GM19468 (cell line): Measurements from ENCODE around the gene NR4A3.

Experiments used
- ATAC-seq: cut with Tn5 transposase; IDR thresholded peaks from one replicate; pipeline ENCODE4 v1.9.1; 2021; ENCODE audit warnings: mild to moderate bottlenecking, moderate library complexity, moderate number of reproducible peaks; ENCODE audit not compliant: unreplicated experiment; ENCODE audit errors: extremely low read depth

Gene NR4A3

DNA sequence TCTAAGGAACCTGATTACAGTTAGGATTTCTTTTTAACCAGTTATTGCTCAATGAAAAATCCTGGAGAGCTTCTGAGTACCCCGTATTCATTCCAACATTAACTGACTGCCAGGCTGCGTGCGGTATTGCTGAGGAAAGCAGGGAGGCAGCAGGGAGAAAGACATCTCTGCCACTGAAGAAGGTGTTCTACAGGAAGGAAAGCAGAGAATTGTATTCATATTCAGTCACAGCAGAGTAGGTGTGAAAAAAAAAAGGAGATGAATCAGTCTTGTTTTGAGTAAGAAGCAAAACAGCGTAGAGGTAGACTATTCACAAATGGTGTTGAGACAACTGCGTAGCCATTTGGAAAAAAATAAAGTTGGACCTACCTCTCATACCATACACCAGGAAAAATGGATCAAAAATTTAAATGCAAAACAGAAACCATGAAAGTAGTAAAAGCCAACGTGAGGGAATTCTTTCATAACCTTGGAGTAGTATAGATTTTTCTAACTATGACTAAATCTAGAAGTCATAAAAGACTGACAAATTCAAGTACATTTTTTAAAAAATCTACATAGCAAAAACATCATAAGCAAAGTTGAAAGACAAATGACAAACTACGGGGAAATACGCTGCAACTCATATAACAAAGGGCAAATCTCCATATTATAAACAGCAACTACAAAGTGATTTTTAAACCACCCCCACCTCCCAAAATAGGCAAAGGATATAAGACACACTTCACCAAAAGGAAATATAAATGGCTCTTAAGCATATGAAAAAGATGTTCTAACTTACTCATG lies 9.9 kb upstream of the NR4A3 start:
- no peak for ATAC-seq

DNA sequence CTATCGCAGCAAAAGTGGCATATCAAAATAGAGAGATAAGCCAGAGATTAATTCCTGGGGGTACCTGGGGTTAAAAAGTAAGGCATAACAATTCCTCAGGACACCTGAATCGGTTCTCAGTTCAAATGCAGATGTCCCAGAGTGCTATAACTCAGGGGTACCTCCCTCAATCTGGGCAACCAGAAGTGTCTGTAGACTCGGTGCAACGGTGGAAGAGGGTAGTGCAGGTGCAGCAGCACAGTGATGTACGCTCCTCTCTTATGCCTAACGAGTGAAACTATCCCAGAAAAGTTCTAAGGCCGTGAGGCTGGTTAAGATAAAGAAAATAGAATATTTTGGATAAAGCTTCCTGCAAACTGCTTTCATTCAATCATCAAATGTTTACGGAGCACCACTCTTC lies 7.9 kb upstream of the NR4A3 start:
- ATAC-seq = no peak

DNA sequence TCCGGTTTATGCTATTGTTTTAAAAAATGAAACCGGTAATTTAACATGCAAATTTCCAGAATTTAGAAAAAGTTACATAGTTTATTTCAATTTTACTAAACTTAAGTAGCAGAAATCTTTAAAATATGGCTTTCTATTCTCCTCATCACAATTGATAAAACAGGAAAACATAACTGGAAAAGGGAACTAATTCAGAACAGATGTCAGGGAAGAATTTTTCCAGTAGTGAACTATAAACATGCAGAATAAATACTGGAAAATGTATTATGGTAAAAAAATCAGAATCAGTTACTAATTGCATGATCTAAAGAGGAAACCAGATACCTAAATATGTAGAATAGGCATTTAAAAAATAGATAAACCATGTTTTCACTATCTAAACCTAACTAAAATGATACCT lies 7.3 kb upstream of the NR4A3 start:
- no peak for ATAC-seq

- no peak for ATAC-seq
Measured at GRCh38 chr9:99816392-99816791, 5.3 kb upstream of the NR4A3 start.

DNA sequence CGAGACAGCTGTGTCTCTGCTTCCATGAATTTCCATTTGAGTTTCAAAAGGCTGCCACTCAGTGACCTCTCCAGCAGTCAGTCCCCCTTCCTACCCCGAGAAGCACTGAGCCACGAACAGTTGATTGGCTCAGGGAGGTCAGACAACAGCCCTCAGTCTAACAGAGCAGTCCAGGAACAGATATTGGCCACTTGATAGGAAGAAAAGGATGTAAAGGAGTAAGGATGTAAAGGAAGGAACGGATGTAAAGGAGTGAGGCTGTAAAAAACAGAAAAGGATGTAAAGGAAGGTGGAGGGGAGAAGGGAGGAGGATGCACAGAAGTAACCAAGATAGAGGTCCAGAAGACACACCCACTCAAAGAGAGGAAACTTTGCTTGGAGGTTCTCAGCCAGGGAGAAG lies 3.2 kb upstream of the NR4A3 start:
- ATAC-seq = no peak

DNA sequence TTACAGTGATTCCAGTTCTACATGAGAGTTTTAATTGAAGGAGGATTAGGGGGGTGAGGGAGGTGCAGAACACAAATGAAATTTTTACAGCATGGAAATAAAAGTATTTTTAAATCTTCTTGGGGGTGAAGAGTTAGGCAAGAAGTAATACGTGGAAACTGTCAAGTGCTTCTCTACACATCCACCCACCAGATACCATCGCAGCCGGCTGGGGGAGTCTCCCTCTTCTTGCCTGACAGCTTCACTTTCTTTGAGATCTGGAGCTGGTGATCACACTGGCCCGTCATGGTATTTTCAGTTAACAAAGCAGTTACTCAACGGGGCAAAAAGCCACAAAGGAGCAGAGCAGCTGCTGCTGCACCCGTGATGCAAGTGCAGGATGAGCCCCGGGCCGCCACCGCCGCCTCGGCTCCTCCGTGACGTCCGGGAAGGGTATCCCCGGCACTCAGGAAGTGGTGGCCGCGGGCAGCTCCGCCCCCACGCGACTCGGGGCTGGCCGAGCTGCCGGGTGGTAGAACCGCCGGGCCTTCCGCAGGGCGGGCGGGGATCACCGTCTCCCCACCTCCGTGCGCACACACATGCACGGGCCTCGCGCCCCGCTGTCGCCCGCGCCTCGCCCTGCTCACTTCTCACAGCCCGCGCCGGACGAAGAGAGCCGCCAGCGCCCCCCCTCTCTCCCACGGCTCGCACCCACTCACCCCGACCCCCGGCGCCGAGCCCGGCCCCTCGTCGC lies 2.4 kb upstream of the NR4A3 start:
- ATAC-seq = peak; percentile 42

DNA sequence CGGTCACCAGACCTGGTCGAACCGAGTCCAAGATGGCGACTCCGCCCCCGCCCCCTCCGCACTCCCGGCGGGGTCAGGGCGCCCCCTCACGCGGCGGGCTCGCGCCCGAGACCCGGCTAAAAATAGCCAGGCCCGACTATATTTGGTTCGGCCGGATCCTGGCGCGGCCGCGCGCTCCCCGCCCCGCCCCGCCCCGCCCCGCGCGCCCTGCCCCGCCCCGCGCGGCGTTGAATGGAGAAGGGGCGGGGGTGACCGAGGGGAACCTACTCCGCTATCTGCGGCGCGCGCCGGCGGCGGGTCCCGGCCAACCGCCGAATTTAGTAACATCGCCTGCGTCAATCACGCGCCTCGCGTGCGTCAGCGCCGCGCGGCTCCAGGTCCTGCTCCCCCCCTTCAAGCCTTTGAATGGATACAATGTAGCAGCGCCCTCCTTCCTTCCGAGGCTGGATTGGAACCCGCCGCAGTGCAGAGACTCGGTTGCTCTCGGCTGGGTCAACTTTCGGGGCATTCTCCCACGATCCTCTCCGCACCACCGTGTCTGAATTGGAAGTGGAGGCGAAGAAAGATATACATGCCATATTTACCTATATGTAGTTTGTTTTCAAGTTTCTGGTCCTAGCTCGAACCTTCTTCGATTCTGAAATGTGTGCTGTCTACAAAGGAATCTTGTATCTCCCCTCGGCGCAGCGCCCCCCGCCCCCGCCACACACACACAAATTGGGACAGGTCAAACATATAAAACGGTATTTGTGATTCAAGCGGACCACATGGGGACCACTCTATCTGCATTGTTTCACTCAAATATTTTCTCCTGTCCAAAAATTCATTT lies 1.6 kb upstream of the NR4A3 start:
- ATAC-seq = peak; percentile 11

DNA sequence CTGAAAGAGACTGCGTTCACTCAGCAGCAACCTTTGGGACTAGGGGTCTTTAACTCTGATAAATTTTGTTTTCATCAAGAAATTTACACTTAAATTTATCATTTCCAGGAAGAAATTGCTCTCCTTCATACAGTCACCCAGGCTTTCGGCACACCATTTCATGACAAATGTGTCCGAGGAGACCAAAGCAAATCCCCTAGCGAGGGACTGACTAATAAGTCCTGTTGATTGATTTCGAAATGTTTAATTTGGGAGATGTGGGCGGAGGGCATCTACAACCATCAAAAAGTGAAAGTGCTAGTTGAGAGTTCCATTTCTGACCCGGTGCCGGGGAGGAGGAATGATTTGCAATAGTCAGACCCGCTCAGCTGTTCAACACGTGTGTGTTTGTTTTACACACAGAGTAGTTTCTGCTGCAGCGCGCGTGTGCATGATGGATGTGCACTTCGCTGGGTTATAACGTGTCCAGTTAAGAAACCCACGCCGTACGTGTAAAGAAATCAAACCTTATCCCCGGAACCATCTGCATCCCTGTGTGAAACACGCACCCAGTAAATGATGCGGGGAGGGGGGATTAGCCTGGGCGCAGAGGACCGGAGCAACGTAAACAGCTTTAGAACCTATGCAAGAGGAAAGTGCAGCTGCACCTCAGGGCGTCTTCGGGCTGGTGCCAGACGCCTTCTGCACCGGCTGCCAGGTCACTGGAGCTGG lies 845 bp upstream of the NR4A3 start:
- no peak for ATAC-seq

- ATAC-seq = no peak
Measured at GRCh38 chr9:99822109-99822805, 572 bp downstream of the NR4A3 start.

DNA sequence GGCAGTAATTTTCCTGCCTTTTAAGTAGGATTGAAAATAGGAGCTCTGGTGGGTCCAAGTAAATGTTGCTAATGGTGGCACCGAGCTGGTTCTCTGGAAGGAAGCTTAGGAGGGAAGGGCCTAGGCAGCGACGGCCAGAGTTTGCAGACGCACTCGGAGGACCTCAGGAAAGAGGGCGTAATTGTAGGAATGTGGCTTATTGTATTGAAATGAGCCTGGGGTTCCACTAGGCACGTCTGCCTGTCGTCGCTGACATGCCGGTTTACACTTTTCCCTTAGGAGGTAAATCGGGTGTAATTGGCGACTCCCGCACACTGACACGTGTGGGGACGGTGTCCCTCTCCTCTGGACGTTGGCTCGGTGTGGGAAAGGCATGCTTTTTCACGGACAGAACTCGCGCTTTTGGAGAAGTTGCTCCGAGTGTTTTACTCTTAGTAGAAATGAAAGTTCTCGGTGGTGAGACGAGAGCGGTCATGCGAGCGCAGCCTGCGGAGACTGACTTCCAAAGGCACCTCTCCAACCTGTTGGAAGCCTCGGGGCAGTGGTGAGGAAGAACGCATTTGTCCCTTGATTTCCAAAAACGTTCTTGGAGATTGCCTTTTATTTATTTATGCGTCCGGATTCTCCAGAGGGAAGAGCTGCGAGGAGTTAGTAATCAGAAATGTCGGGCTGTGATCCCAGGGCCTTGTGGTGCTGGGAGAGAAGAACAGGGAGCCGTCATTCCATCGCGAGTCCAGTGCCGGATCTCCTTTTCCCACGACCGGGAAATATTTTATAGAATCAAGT lies 1.3 kb downstream of the NR4A3 start:
- ATAC-seq = no peak

DNA sequence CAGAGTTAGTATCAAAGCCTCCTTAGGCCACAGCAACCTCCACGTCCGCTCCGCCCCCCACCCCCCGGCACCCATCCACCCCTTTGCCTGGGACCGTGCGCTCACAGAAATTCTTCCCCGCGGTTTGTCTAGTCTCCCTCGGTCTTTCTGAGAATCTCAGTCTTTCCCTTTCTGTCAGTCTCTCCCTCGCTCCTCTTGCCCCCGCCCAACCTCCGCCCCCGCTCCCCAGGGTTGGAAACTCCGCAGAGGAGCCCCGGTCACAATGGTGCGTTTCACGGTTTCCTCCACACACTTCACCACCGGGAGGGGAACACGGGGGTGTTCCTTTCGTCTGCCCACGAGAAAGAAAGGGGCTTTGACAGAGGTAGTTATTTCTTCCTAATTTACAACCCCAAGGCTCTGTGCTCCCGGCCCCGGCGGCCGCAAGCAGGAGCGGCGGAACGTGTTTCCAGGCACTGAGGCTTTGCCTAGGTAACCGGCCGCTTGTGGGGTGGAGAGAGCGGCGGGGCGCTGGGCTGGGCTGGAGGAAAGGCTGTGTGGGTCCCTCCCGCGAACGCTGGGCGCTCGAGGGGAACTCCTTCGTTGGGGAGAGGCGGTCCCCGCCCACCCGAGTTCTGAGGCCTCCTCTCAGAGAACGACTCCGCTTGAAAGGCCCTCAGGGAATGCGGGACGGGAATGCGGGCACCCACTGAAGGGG lies 2.1 kb downstream of the NR4A3 start:
- ATAC-seq = no peak

GRCh38 chr9:99824378-99825171 lies 2.9 kb downstream of the NR4A3 start:
- ATAC-seq = no peak

DNA sequence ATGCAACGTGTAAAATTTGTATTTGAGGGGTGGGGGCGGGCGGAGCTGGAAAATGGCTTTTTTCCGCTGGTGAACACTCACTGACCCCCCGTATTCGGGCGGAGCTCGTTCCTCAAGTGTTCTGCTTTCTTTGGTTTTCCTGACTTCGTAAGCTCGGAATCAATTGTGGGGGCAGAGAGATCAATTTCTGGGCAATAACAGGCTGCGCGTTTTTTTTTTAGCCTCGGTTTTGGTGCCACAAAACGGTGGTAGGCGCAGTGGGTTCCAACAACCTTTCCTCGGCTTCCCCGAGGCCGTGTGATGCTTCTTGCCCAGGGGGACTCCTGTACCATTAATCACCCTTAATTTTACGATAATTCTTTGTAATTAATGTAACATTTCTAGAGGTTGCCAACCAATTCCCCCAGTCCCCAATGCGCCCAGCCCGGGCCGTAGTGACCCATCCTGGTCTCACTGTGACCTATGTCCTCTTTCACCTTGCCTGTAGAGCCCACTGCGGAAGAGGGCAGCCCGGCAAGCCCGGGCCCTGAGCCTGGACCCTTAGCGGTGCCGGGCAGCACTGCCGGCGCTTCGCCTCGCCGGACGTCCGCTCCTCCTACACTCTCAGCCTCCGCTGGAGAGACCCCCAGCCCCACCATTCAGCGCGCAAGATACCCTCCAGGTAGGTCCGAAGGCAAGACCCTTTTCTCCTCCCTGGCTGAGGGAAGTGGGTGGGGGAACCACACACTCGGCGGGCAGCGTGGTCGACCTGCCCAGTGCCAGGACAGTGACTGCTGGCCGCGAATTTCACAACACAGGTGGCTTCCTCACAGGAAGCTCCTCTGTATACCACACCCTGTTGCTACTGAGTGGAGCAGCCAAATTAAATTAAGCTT lies 3.7 kb downstream of the NR4A3 start:
- no peak for ATAC-seq

DNA sequence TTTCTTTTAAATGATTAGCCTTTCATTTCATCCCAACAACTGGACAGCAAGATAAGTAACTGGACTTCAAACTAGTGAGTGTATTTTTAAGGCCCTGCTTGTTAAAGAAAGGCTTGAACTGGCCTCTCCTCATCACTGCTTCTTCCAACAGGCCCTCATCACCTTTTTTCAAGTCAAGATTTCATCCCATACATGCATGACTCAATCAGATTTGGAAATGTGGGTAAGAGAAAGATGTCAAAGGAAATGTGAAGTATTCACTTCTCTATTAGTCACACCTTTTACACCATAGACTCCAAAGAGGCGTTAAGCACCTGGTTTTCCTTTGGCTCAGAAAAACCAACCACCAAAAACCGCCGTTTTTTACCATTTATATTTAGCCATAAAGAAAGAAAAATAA lies 4.9 kb downstream of the NR4A3 start:
- ATAC-seq = no peak

- no peak for ATAC-seq
Measured at GRCh38 chr9:99827244-99827643, 5.6 kb downstream of the NR4A3 start.

DNA sequence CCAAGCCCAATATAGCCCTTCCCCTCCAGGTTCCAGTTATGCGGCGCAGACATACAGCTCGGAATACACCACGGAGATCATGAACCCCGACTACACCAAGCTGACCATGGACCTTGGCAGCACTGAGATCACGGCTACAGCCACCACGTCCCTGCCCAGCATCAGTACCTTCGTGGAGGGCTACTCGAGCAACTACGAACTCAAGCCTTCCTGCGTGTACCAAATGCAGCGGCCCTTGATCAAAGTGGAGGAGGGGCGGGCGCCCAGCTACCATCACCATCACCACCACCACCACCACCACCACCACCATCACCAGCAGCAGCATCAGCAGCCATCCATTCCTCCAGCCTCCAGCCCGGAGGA lies 6.3 kb downstream of the NR4A3 start:
- ATAC-seq = no peak
